HEK293T (cell line): Measurements from ENCODE around the gene HPDL.
"Not testable (repeated sequence)": the region's sequence is repeated elsewhere in the genome, so short reads cannot be mapped to it uniquely, and the experiment has no call there.

Experiments
- CTCF ChIA-PET: fragments of 350-600 bp; formaldehyde crosslinking; extraction: SDS; loops from one replicate; lab custom pipeline; 2021; ENCODE audit warnings: antibody characterized with exemption, inconsistent platforms; lab: Yijun Ruan, JAX
- POLR2A ChIA-PET: fragments of 350-600 bp; formaldehyde crosslinking; extraction: SDS; loops from one replicate; lab custom pipeline; 2020; ENCODE audit warnings: antibody characterized with exemption, inconsistent platforms; lab: Yijun Ruan, JAX
- DNase-seq: peaks from one replicate; pipeline ENCODE4 v3.0.0; 2012; ENCODE audit warnings: mixed read lengths; ENCODE audit errors: extremely low spot score
- ARNT ChIP-seq: fragments of 450-650 bp; IDR thresholded peaks from 2 replicates; pipeline ENCODE4 v1.6.1; 2017; ENCODE audit warnings: mild to moderate bottlenecking
- BHLHE40 ChIP-seq: fragments of 450-650 bp; IDR thresholded peaks from 2 replicates; pipeline ENCODE4 v1.6.1; 2016; ENCODE audit warnings: mild to moderate bottlenecking, moderate library complexity, borderline replicate concordance
- CTBP1 ChIP-seq: fragments of 450-650 bp; IDR thresholded peaks from 2 replicates; pipeline ENCODE4 v1.6.1; 2016; ENCODE audit warnings: borderline replicate concordance
- ELF4 ChIP-seq: fragments of 450-650 bp; IDR thresholded peaks from 2 replicates; pipeline ENCODE4 v1.6.1; 2017; ENCODE audit warnings: antibody characterized with exemption
- FOXA1 ChIP-seq: fragments of 450-650 bp; IDR thresholded peaks from 2 replicates; pipeline ENCODE4 v1.6.1; 2016; ENCODE audit warnings: mild to moderate bottlenecking
- FOXK2 ChIP-seq: fragments of 450-650 bp; IDR thresholded peaks from 2 replicates; pipeline ENCODE4 v1.6.1; 2016; ENCODE audit warnings: mild to moderate bottlenecking
- FOXM1 ChIP-seq: fragments of 450-650 bp; IDR thresholded peaks from 2 replicates; pipeline ENCODE4 v1.6.1; 2017; ENCODE audit warnings: mild to moderate bottlenecking, borderline replicate concordance
- HDGF ChIP-seq: fragments of 450-650 bp; IDR thresholded peaks from 2 replicates; pipeline ENCODE4 v1.6.1; 2017; ENCODE audit warnings: antibody characterized with exemption, borderline replicate concordance
- L3MBTL2 ChIP-seq: fragments of 450-650 bp; conservative IDR thresholded peaks from 2 replicates; pipeline ENCODE4 v1.6.1; 2016; ENCODE audit warnings: mild to moderate bottlenecking
- LEF1 ChIP-seq: fragments of 450-650 bp; IDR thresholded peaks from 2 replicates; pipeline ENCODE4 v1.6.1; 2017; ENCODE audit warnings: mild to moderate bottlenecking, borderline replicate concordance
- NFRKB ChIP-seq: fragments of 450-650 bp; IDR thresholded peaks from 2 replicates; pipeline ENCODE4 v1.6.1; 2016; ENCODE audit warnings: mild to moderate bottlenecking, moderate library complexity
- SP1 ChIP-seq: fragments of 450-650 bp; IDR thresholded peaks from 2 replicates; pipeline ENCODE4 v1.6.1; 2017
- SUZ12 ChIP-seq: fragments of 450-650 bp; IDR thresholded peaks from 2 replicates; pipeline ENCODE4 v1.6.1; 2016; ENCODE audit warnings: mild to moderate bottlenecking
- TARDBP ChIP-seq: fragments of 450-650 bp; IDR thresholded peaks from 2 replicates; pipeline ENCODE4 v1.6.1; 2016
- ZNF384 ChIP-seq: fragments of 450-650 bp; IDR thresholded peaks from 2 replicates; pipeline ENCODE4 v1.6.1; 2016
- TF ChIP-seq, protein P1 (sequence below): fragments of 450-650 bp; IDR thresholded peaks from 2 replicates; pipeline ENCODE4 v1.6.1; 2016

HPDL gene

DNA sequence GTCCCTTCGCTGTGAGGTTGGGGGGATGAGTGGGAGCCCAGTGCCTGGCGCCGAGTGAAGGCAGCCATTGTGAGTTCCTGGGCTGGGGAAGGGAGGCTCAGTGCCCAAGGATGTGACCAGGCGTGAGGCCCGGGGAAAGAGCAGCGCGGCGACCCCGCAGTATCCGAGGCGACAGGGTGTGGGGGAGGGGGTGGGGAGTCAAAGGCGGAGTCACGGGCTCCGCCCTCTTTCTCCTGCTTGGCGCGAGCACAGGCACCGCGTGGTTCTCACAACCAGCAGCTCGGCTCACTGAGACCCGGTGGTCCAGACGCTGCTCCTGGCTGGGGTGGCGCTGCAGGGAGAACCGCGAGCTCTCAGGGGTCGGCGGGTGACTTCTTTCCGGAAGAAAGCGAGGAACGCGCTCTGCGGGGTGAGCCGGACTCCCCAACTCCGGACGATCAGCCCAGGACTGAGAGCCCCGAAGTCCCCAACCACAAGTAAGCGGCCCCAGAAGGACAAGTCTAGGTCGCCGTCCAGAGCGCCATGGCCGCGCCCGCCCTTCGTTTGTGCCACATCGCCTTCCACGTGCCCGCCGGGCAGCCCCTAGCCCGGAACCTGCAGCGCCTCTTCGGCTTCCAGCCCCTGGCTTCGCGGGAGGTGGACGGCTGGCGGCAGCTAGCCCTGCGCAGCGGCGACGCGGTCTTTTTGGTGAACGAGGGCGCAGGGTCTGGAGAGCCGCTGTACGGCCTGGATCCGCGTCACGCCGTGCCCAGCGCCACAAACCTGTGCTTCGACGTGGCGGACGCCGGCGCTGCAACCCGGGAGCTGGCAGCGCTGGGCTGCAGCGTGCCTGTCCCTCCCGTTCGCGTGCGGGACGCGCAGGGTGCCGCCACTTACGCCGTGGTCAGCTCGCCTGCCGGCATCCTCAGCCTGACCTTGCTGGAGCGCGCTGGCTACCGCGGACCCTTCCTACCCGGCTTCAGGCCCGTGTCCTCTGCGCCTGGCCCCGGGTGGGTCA lies at the start of gene HPDL:
TSS of gene HPDL (plus strand) at position 269 of the 997 bp plus-strand sequence. CDS start at position 523, 254 bp downstream.
- ChIA-PET POLR2A (interaction anchor here (7.0 kb wide), 1 partner anchor 13 kb away, joined by 61 read pairs; the partner anchor contains the start of genes MUTYH and TOE1), CTCF (no interaction called here)
- DNase-seq, result no peak

DNA sequence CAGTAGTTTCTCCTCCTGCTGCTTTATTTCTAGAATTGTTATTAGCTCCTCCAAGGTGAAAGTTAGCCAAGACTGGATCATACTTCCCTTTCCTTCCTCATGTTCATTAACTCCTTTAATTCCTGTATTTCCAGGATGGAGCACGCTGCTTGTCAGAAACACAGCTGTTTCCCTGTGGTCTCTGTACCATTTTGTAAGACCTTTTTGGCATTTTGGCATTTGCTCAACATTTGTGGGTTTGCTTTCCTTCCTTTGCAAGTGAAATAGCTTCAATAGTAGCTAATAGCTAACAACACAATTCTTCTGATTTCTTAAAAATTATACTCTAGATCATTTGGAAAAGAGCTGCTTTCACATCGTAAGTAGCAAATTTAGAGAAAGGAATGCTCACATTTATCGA lies 44.3 kb upstream of the HPDL start:
- DNase-seq, result no peak
- TF ChIP-seq NFRKB (no peak), ARNT (no peak), HDGF (no peak), FOXK2 (no peak), ELF4 (no peak)
- TF ChIP-seq, protein P1, sequence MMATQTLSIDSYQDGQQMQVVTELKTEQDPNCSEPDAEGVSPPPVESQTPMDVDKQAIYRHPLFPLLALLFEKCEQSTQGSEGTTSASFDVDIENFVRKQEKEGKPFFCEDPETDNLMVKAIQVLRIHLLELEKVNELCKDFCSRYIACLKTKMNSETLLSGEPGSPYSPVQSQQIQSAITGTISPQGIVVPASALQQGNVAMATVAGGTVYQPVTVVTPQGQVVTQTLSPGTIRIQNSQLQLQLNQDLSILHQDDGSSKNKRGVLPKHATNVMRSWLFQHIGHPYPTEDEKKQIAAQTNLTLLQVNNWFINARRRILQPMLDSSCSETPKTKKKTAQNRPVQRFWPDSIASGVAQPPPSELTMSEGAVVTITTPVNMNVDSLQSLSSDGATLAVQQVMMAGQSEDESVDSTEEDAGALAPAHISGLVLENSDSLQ, result no peak
- ChIA-PET CTCF (interaction anchor here (1.4 kb wide), 1 partner anchor 18 kb away, joined by 4 read pairs; no protein-coding TSS in a partner anchor), POLR2A (no interaction called here)

More for the DNA sequence above, at the start of gene HPDL:
- TF ChIP-seq TARDBP (no peak), SUZ12 (no peak), L3MBTL2 (no peak), FOXK2 (no peak), CTBP1 (no peak), FOXA1 (no peak)

DNA sequence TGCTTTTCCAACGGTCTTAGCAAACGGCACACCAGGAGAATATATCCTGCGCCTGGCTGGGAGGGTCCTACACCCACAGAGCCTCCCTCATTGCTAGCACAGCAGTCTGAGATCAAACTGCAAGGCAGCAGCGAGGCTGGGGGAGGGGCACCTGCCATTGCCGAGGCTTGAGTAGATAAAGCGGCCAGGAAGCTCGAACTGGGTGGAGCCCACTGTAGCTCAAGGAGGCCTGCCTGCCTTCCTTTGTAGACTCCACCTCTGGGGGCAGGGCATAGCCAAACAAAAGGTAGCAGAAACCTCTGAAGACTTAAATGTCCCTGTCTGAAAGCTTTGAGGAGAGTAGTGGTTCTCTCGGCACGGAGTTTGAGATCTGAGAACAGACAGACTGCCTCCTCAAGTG lies 41.8 kb upstream of the HPDL start:
- POLR2A ChIA-PET, DNase-seq: not testable (repeated sequence)
- CTCF ChIA-PET, result interaction anchor here (0.7 kb wide), 1 partner anchor 148 kb away, joined by 6 read pairs; no protein-coding TSS in a partner anchor

DNA sequence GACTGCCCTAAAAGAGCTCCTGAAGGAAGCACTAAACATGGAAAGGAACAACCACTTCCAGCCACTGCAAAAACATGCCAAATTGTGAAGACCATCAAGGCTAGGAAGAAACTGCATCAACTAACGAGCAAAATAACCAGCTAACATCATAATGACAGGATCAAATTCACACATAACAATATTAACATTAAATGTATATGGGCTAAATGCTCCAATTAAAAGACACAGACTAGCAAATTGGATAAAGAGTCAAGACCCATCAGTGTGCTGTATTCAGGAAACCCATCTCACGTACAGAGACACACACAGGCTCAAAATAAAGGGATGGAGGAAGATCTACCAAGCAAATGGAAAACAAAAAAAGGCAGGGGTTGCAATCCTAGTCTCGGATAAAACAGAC lies 40.2 kb upstream of the HPDL start:
- DNase-seq, CTCF ChIA-PET, POLR2A ChIA-PET: not testable (repeated sequence)

DNA sequence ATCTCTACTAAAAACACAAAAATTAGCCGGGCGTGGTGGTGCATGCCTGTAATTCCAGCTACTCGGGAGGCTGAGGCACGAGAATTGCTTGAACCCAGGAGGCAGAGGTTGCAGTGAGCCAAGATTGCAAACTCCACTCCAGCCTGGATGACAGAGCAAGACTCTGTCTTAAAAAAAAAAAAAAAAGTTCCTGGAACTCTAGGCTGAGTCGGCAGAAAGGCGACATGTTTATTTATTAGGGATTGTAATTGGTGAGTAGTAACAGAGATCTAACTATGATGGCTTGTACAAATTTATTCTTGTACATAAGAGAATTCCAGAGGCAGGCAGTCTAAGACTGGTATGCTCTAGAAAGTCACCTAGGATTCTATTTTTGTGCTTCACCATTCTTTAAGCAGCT lies 35.7 kb upstream of the HPDL start:
- CTCF ChIA-PET, DNase-seq: not testable (repeated sequence)
- POLR2A ChIA-PET, result interaction anchor here (1.3 kb wide), 1 partner anchor 12 kb away, joined by 6 read pairs; no protein-coding TSS in a partner anchor

DNA sequence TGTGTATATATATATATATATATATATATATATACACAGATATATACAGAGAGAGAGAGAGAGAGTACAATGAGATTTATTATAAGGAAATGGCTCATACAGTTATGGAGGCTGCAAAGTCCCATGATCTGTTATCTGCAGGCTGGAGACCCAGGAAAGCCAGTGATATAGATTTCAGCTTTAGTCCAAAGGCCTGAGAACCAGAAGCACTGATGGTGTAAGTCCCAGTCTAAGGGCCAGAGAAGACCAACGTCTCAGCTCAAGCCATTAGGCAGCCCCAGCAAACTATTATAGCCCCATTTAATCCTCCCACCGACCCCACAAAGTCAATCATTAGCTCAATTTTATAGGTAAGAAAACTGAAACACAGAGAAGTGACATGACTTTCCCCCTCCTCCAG lies 35.0 kb upstream of the HPDL start:
- TF ChIP-seq BHLHE40 (no peak), L3MBTL2 (no peak), FOXK2 (no peak), TARDBP (no peak), LEF1 (no peak), CTBP1 (no peak), FOXM1 (no peak), ELF4 (no peak), NFRKB (no peak), SUZ12 (no peak), HDGF (no peak), ARNT (no peak), ZNF384 (no peak), SP1 (no peak), FOXA1 (no peak)
- TF ChIP-seq, protein P1, result no peak
- no peak for DNase-seq
- ChIA-PET POLR2A (interaction anchor here (0.6 to 1.4 kb wide), 5 partner anchors 12 to 603 kb away, joined by 3 to 6 read pairs (median 3); partner anchors contain the start of genes MUTYH, TOE1 and UROD), CTCF (interaction anchor here (0.6 to 1.1 kb wide), 3 partner anchors 182 to 278 kb away, joined by 3 to 8 read pairs (median 3); no protein-coding TSS in a partner anchor)

DNA sequence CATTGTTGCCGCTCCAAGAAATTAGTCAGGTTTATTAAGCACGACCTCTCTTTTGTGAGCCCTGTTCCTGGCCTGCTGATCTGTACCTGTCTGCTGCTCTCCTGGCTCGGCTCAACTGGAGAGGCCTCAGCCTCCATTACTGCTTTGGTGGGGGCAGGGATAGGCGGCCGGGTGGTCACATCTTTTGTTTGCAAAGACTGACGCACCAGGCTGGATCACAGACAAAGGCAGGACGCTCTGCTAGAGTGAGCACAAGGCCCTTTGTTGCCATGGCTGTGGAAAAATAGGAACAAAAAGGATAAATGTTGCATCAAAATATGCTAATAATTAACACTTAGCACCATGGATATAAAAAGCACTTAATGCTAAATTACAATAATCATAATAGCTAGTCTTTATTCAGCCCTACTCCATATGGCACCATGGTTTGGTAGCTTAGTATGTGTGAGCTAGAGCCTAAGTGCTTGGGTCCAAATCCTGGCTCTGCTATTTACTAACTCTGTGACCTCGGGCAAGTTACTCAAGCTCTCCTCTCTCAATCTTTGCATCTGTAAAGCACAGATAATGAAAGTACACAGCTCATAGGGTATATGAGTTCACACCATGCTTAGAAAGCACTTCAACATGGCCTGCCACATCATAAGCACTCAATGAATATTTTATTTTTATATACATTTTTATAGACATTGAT lies 28.9 kb upstream of the HPDL start:
- no peak for TF ChIP-seq LEF1
- no peak for TF ChIP-seq SP1
- TF ChIP-seq L3MBTL2, result no peak
- no peak for TF ChIP-seq ELF4
- no peak for TF ChIP-seq HDGF
- no peak for TF ChIP-seq CTBP1
- TF ChIP-seq FOXA1, result no peak
- TF ChIP-seq ZNF384, result no peak
- TF ChIP-seq SUZ12, result no peak
- no peak for TF ChIP-seq TARDBP
- no peak for TF ChIP-seq NFRKB
- no peak for TF ChIP-seq FOXK2
- no peak for TF ChIP-seq BHLHE40
- TF ChIP-seq ARNT, result no peak
- TF ChIP-seq, protein P1, result no peak
- TF ChIP-seq FOXM1, result no peak
- no peak for DNase-seq
- ChIA-PET POLR2A (interaction anchor here (1.1 to 6.9 kb wide), 4 partner anchors 42 to 522 kb away, joined by 3 to 154 read pairs (median 6); partner anchors contain the start of genes HECTD3, MUTYH, RPS8 and TOE1), CTCF (interaction anchor here (7.9 kb wide), 1 partner anchor 283 kb away, joined by 139 read pairs; the partner anchor contains the start of genes HECTD3 and UROD)
